ENCODE data around the gene ABCA12.
A peak's percentile ranks its signal among the peaks of the same experiment; 100 is the strongest.
"Not testable (repeated sequence)": the region's sequence is repeated elsewhere in the genome, so short reads cannot be mapped to it uniquely, and the experiment has no call there.

The ABCA12 gene, protein sequence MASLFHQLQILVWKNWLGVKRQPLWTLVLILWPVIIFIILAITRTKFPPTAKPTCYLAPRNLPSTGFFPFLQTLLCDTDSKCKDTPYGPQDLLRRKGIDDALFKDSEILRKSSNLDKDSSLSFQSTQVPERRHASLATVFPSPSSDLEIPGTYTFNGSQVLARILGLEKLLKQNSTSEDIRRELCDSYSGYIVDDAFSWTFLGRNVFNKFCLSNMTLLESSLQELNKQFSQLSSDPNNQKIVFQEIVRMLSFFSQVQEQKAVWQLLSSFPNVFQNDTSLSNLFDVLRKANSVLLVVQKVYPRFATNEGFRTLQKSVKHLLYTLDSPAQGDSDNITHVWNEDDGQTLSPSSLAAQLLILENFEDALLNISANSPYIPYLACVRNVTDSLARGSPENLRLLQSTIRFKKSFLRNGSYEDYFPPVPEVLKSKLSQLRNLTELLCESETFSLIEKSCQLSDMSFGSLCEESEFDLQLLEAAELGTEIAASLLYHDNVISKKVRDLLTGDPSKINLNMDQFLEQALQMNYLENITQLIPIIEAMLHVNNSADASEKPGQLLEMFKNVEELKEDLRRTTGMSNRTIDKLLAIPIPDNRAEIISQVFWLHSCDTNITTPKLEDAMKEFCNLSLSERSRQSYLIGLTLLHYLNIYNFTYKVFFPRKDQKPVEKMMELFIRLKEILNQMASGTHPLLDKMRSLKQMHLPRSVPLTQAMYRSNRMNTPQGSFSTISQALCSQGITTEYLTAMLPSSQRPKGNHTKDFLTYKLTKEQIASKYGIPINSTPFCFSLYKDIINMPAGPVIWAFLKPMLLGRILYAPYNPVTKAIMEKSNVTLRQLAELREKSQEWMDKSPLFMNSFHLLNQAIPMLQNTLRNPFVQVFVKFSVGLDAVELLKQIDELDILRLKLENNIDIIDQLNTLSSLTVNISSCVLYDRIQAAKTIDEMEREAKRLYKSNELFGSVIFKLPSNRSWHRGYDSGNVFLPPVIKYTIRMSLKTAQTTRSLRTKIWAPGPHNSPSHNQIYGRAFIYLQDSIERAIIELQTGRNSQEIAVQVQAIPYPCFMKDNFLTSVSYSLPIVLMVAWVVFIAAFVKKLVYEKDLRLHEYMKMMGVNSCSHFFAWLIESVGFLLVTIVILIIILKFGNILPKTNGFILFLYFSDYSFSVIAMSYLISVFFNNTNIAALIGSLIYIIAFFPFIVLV (N-terminal part only)

DNA sequence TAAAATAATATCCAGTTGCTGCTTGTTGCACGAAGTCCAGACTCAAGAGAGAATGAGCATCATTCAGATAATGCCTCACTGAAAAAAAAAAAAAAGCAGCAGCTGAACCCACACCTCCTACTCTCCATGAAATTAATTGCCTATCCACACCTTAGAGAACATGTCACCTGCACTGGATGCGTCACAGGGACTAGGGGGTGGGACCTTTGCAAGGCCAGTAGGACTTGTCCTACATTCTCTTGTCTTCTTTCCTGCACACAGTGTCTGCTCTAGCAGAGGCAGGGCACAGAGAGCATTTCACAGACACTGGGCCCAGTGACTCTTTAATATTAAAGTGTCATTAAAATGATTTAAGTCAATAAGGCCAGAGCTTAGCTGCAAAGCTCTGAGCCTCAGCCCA, at the start of gene ABCA12:
ABCA12 (minus strand) TSS at position 148 of the 400 bp plus-strand sequence. CDS start 418 bp downstream, outside the sequence.
- peak; percentile 13 for DNase-seq (ENCODE audit: low spot score)
- TF ChIP-seq, protein P1, sequence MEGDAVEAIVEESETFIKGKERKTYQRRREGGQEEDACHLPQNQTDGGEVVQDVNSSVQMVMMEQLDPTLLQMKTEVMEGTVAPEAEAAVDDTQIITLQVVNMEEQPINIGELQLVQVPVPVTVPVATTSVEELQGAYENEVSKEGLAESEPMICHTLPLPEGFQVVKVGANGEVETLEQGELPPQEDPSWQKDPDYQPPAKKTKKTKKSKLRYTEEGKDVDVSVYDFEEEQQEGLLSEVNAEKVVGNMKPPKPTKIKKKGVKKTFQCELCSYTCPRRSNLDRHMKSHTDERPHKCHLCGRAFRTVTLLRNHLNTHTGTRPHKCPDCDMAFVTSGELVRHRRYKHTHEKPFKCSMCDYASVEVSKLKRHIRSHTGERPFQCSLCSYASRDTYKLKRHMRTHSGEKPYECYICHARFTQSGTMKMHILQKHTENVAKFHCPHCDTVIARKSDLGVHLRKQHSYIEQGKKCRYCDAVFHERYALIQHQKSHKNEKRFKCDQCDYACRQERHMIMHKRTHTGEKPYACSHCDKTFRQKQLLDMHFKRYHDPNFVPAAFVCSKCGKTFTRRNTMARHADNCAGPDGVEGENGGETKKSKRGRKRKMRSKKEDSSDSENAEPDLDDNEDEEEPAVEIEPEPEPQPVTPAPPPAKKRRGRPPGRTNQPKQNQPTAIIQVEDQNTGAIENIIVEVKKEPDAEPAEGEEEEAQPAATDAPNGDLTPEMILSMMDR (conservative IDR thresholded peaks at IDR 0.05; ENCODE audit: low read depth): no peak
- H3K27ac ChIP-seq: peak within 1 kb of the TSS; percentile 70
- CTCF ChIA-PET: no interaction called here
- POLR2A ChIA-PET (ENCODE audit: low non-redundant PET): no interaction called here

DNA sequence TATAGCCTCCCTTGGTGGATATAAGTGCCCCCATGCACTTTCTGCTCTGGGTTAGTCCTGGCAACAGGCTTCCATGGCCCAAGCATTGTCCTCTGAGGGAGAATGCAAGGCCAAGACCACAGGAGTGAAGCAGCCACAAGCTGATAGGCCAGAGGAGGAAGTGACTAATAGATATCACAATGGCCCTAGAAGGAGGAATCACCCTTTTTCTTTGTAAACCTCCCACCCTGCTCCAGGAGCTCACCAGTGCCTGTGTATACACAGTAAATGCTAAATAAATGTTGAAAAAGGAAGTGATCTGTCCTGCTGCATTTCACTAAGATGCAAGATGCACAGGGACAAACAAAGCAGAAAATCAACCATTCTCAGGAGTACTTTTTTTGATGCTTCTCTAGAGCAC, 49.7 kb upstream of the ABCA12 start:
- CTCF ChIA-PET: no interaction called here
- TF ChIP-seq, protein P1 (conservative IDR thresholded peaks at IDR 0.05; ENCODE audit: low read depth): no peak
- no peak for DNase-seq (ENCODE audit: low spot score)
- POLR2A ChIA-PET (ENCODE audit: low non-redundant PET): interaction anchor here (0.7 kb wide), 1 partner anchor 165 kb away, joined by 6 read pairs; no protein-coding TSS in a partner anchor
- no peak overlapping the region for H3K27ac ChIP-seq

DNA sequence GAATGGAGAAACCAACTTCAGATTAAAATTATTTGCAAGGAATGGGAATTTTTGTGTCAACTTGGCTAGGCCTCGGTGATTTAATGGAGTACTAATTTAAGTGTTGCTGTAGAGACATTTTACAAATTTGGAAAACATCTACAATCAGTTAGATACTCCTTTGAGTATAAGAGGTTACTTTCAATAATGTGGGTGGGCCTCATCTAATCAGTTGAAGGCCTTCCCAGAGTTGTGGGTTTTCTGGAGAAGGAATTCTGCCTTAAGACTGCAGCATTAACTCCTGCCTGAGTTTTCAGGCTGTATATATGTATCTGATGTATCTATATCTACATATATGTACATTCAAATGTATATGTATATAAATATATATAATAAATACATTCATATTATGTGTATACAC, 47.6 kb upstream of the ABCA12 start:
- ChIA-PET CTCF (no interaction called here), POLR2A (ENCODE audit: low non-redundant PET) (no interaction called here)
- no peak overlapping the region for H3K27ac ChIP-seq
- TF ChIP-seq, protein P1 (conservative IDR thresholded peaks at IDR 0.05; ENCODE audit: low read depth): no peak
- no peak for DNase-seq (ENCODE audit: low spot score)

DNA sequence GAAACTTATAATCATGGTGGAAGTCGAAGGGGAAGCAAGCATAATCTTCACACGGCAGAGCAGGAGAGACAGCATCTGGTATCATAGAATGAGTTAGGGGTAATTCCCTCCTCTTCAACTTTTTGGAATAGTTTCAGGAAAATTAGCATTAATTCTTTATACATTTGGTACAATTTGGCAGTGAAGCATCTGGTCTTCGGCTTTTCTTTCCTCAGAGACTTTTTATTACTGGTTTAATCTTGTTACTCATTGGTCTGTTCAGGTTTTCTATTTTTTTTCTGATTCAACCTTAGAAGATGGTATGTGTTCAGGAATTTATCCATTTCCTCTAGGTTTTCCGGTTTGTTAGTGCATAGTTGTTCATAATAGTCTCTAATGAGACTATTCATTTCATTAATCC, 39.7 kb upstream of the ABCA12 start:
- ChIA-PET POLR2A (ENCODE audit: low non-redundant PET) (no interaction called here), CTCF (no interaction called here)
- no peak overlapping the region for H3K27ac ChIP-seq
- no peak for DNase-seq (ENCODE audit: low spot score)
- TF ChIP-seq, protein P1 (conservative IDR thresholded peaks at IDR 0.05; ENCODE audit: low read depth): no peak

DNA sequence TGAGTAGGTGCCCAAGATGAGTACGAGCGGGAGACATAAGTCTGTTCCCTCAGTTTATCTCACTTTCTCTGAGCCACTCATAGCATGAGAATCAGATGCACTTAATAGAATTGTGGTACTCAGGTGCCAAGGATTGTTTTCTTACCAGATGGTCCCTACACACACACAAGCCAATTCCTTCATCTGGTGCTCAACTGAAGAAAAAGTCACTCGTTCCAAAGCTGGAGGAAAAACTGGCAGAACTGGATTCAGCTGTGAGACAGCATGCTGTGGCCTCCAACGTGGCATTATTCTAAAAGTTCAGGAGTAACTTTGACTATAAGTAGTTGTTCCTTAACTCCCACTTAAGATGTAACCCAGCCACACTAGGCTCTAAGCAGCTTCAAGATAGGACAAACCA, 33.4 kb upstream of the ABCA12 start:
- POLR2A ChIA-PET (ENCODE audit: low non-redundant PET): no interaction called here
- TF ChIP-seq, protein P1 (conservative IDR thresholded peaks at IDR 0.05; ENCODE audit: low read depth): no peak
- H3K27ac ChIP-seq: no peak overlapping the region
- CTCF ChIA-PET: interaction anchor here (1.1 kb wide), 1 partner anchor 98 kb away, joined by 4 read pairs; no protein-coding TSS in a partner anchor
- DNase-seq (ENCODE audit: low spot score): no peak

DNA sequence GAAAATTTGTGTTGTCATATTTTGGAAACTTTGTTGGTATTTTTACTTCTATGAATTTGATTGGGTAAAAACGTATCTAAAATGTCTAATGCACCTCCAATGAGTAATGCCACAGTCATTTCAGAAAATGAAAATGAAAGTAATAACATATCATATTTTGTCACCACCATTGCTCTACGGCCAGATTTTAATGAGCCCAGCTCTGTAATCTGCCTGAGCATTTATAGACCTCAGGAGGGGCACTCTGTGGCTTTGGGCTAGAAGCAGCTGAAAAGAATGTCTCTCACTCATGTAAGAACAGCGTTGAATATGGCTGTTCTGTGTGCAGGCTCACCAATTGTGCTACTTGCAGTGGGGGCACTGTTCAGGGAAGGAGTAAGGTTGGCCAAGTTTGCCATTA, 32.7 kb upstream of the ABCA12 start:
- POLR2A ChIA-PET (ENCODE audit: low non-redundant PET): no interaction called here
- CTCF ChIA-PET: interaction anchor here (1.1 kb wide), 1 partner anchor 99 kb away, joined by 4 read pairs; no protein-coding TSS in a partner anchor
- no peak overlapping the region for H3K27ac ChIP-seq
- TF ChIP-seq, protein P1 (conservative IDR thresholded peaks at IDR 0.05; ENCODE audit: low read depth): no peak
- DNase-seq (ENCODE audit: low spot score): peak; percentile 66

DNA sequence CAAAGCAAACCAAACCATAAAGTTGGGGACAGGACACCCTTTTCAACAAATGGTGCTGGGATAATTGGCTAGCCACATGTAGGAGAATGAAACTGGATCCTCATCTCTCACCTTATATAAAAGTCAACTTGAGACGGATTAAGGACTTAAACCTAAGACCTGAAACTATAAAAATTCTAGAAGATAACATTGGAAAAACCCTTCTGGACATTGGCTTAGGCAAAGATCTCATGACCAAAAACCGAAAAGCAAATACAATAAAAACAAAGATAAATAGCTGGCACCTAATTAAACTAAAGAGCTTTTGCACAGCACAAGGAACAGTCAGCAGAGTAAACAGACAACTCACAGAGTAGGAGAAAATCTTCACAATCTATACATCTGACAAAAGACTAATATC, 28.1 kb upstream of the ABCA12 start:
- DNase-seq (ENCODE audit: low spot score); POLR2A ChIA-PET (ENCODE audit: low non-redundant PET); H3K27ac ChIP-seq; CTCF ChIA-PET: not testable (repeated sequence)

DNA sequence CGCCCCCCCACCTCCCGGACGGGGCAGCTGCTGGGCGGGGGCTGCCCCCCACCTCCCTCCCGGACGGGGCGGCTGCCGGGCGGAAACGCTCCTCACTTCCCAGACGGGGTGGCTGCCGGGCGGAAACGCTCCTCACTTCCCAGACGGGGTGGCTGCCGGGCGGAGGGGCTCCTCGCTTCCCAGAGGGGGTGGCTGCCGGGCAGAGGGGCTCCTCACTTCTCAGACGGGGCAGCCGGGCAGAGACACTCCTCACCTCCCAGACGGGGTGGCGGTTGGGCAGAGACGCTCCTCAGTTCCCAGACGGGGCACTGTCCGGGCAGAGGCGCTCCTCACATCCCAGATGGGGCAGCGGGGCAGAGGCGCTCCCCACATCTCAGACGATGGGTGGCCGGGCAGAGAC, 24.9 kb upstream of the ABCA12 start:
- CTCF ChIA-PET; POLR2A ChIA-PET (ENCODE audit: low non-redundant PET): not testable (repeated sequence)

More for the DNA sequence above, 24.9 kb upstream of the ABCA12 start:
- not testable (repeated sequence) for DNase-seq (ENCODE audit: low spot score); H3K27ac ChIP-seq
